AG10803 (cell line): Measurements from ENCODE around the gene GPR152.
A peak's percentile ranks its signal among the peaks of the same experiment; 100 is the strongest.

Experiments used
- DNase-seq: peaks from one replicate; pipeline ENCODE4 v3.0.0; 2010; ENCODE audit warnings: low read depth
- H3K4me3 ChIP-seq: 2 replicates; pipeline ENCODE4 v1.5.1; 2011; ENCODE audit warnings: mild to moderate bottlenecking, low read length, control low read depth
- TF ChIP-seq, protein P1 (sequence below): conservative IDR thresholded peaks from 2 replicates; pipeline ENCODE4 v1.5.1; 2011; ENCODE audit warnings: mild to moderate bottlenecking, low read length, control low read depth, inconsistent platforms

GPR152 gene

DNA sequence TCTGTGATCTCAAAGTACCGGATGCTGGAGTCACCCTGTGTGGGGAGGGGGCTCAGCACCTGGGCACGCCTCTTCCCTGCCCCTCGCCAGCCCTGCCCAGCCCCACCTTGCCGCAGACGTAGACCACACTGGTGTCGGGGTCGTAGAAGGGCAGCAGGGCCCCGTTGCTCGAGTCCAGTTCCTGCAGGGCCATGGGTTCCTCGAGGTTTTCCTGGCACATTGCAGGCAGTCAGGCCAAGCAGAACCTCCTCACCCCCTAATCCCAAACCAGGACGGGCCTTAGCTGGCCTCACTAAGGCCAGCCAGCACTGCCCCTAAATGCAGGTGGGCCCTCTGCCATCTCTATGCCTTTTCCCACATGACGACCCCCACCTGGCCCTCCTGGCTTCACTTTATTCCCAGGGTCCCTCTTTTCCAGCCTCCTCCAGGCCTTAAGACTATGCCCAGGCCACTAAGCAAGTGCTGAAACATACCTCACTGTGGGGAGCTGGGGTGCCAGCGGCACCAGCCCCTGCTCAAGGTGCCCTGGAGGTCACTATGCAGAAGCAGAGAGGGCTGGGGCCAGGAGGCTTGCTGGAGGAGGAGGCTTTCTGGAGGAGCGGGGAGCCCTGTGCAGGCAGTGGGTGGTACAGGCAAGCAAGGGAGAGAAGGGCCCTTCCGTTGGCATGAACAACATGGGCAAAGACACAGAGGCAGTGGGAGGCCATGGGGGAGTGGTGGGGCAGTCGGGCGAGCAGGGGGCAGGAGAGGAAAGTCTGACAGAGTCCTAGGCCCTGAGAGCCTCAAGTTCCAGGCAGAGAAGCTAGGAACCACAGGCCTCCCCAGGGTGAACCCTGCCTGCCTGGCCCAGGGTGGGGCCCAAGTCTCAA is 12.1 kb downstream of the GPR152 start:
- no peak overlapping the region for H3K4me3 ChIP-seq
- TF ChIP-seq, protein P1, sequence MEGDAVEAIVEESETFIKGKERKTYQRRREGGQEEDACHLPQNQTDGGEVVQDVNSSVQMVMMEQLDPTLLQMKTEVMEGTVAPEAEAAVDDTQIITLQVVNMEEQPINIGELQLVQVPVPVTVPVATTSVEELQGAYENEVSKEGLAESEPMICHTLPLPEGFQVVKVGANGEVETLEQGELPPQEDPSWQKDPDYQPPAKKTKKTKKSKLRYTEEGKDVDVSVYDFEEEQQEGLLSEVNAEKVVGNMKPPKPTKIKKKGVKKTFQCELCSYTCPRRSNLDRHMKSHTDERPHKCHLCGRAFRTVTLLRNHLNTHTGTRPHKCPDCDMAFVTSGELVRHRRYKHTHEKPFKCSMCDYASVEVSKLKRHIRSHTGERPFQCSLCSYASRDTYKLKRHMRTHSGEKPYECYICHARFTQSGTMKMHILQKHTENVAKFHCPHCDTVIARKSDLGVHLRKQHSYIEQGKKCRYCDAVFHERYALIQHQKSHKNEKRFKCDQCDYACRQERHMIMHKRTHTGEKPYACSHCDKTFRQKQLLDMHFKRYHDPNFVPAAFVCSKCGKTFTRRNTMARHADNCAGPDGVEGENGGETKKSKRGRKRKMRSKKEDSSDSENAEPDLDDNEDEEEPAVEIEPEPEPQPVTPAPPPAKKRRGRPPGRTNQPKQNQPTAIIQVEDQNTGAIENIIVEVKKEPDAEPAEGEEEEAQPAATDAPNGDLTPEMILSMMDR = no peak
- DNase-seq = no peak

DNA sequence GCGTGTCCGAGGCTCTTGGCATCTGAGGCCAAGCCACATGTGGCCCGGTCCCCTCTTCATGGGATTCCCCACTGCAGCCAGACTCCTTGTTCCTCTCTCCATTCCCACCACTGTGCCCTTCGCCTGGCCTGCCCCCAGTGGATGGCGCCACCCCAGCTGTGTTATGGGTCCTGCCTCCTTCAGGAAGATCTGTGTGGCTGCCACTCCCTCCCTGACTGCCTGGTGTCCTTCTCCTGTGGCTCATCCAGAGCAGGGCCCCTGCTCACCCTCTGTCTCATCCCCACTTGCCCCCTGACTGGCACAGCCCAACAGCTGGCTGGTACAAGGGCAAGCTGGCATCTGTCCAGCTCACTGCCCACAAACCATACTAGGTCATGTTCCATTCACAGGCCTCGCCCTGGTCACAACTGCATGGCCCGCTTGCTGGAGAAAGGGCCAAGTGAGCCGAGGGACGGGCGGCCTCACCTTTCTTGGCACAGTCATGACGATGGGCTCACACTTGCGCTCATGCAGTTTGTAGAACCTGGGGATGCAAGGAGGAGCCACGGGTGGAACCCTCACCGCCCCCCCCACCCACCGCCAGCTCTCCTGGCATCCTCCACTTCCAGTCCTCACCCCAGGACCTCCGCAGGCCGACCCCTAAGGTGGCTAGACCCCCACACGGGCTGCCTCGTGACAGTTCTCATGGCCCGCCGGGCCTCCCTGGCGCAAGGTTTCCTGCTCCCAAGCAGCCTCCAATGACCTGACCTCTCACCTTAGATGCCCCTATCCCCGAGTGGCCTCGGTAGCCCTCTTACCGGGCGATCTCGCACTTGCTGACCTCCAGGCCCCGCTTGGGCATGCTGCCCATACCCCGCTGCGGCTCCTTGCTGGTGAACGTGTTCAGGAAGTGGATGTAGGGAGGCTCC is 13.0 kb downstream of the GPR152 start:
- no peak overlapping the region for H3K4me3 ChIP-seq
- TF ChIP-seq, protein P1 = peak; percentile 15; the same call in 1 of the 2 replicates
- peak; percentile 16 for DNase-seq

DNA sequence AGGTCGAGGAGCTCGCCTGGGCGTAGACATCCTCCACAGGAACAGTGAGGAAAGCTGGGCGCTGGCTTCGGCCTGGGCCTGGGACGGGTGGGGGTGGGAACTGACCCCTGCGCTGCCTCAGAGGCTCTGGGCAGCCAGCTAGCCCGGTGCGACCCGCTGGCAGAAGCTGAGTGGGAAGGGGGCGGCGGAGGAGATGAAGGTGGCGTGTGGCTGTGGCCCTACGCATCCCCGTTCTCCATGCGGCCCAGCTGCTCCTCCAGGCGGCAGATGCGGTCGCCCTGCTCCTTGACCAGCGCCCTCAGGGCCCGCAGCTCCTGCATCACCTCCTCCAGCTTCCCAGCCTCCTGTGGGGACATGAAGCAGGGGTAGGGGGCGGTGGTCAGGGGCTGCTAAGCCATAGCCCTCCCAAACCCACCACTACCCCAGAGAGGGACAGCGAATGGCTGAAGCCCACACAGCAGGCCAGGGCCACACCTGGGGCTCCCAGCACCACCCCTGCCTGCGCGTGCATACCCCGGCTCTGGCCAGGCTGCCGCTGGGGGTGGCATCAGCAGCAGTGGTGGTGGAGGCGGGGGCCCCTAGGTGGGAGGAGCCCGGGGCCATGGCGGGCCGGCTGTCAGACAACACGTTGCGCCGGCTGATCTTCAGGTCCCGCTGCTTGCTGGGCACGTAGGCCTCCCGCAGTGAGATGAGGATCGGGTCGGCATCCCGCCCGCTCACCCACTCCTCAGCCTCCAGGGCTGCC is 14.2 kb downstream of the GPR152 start:
- no peak for DNase-seq
- TF ChIP-seq, protein P1 = no peak
- no peak overlapping the region for H3K4me3 ChIP-seq

DNA sequence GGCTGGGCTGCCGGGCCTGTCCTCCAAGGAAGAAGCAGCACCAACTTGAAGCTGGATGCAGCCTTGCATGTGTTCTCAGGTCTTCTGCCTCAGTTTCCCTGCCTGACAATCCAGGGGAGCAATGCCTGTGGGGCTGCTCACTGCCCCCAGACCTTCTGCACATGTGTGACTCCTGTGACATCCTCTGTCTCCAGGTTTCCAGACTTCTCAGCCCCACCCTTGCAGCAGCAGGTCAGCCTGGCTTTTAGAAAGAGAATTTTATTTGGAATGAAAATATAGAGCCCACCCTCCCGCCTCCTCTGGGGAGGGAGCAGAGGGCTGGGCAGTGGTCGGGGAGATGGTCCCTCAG is 14.7 kb downstream of the GPR152 start:
- H3K4me3 ChIP-seq = no peak overlapping the region
- TF ChIP-seq, protein P1 = no peak
- no peak for DNase-seq

DNA sequence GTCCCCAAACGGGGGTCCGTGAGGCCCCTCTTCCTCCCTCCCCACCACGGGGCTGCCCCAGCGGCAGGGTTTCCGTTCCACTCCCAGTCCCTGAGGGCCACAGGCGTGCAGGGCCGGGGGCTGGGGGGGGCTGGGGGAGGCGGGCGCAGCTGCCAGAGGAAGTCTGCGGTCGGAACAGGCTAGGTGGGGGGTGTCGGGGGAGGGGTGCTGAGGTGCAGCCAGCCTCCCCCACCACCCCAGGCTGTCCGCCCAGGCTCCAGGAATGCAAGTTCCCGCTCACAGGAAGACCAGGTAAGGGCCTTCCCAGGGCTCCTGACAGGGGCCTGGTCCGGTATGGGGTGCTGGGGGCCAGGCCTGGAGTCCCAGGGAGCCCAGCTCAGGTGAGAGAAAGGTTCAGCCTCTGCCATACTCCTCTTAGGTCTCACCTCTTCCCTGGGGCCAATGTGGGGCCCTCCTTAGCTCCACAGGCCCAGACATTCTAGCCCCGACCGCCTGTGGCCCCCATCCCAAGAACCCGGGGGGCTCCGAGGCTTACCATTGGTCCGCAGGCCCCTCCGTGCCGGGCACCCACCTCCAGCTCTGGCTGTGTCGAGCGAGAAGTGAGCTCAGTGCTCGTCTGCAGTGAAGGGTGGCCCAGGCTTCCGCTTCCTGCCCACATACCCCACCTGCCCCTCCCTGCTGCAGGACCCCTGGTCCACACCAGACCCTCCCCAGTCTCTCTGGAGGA is 15.3 kb downstream of the GPR152 start, which contains the start of gene PTPRCAP:
TSS of gene PTPRCAP (minus strand) at position 601 of the 727 bp plus-strand sequence. CDS start at position 538, 63 bp downstream.
- no peak within 1 kb of the TSS for H3K4me3 ChIP-seq
- TF ChIP-seq, protein P1 = no peak
- DNase-seq = no peak

DNA sequence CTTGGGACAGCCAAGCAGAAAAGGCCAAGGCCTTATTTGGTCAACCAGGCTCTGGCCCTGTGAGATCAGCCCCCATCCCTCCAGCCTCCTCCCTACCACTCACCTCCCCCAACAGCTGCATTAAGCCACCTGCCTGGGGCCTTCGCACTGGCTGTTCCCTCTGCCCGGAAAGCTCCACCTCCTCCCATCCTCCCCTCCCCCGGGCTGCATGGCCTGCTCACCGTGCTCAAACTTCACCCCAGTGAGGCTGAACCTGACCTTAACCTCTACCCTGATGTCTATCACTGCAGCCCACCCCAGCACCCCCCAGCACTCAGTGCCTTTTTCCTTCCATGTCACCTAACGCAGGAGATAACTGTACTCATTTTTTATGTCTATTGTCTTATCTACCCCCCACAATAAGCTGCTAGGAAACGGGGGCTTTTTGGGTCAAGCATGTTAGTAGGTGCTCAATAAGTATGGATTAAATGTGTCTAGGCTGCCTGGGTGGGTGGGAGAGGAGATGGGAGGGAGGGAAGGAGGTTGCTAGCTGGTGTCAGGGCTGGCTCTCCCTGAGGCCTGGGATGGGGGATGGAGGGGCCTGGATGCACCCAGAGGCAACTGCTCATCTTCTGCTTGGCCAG is 16.0 kb downstream of the GPR152 start:
- no peak for DNase-seq
- no peak overlapping the region for H3K4me3 ChIP-seq
- TF ChIP-seq, protein P1 = no peak
